GDM1 (cell line): ENCODE measurements around the gene ENPP6.

Source experiments
- DNase-seq: peaks from one replicate; lab custom pipeline; 2025; lab: John Stamatoyannopoulos, UW

ENPP6 gene

DNA sequence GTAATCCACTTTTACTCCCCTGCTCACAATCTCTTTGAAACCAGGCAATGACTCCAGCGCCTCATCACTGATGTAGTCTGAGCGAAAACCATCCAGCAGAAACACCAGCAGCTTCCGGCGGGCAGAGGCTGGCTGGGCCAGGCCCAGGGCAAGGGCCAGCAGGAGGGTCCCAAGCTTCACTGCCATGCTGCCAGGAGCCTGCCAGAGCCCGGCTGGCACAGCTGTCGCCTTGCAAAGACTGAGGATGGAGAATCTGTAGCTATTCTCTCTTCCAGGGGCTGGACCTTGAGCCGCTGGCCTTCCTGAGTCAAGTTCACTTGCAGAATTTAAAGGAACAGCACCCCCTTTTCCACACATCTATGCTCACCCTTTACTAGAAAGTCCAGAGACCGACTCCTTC is at the start of gene ENPP6:
ENPP6 (minus strand) TSS at position 240 of the 400 bp plus-strand sequence; CDS start at position 186, 54 bp downstream.
- DNase-seq = no peak

DNA sequence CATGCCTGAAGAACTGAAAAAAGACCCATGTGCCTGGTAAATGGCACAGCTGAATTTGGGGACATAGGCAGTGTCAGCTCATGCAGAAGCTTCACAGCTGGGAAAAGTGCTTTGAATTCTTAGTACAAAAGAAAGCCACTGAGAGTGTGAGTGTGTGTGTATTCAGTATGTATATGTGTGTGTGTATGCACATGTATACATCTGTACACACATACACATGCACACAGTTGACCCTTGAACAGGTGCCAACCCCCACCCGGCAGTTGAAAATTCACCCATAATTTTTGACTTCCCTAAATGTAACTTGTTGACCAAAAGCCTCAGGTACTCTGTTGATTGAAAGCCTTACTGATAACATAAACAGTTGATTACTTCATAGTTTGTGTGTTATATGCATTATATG is 49.5 kb upstream of the ENPP6 start:
- DNase-seq = no peak

DNA sequence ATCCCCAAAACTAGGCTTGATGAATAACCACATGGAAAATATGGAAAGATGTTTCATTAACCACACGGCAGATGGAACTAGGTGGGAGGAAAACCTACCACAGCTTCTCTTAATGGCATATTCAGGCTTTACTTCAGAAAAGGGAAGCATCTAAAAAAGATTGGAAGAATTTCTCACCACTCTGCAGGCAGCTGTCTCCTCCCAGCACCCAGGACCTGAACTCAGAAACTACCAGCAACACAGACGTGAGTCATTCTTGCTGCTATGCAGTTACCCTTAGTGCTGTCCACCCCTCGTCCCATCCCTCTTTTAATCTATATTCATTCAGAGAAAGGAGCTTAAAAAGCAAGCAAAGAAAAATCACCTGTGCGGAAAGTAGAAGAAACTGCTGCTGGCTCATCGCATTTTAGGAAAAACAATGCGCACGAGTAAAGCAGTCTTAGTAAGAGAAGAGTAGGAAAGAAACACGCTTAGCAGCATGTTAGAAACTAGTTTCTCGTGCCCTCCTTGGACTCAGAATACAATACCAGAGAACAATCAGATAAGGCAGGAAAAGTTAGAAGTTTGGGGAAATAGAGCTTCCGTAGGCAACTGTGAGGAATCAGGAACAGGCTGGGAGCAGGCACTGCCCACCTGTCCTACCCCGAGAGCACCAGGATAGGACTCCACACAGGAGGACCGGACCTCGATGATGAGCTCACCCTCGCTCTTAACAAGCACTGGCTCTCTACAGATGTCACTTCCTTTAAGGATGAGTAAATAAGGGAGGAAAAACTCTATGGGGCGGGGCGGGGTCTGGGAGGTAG is 48.1 kb upstream of the ENPP6 start:
- DNase-seq = no peak

DNA sequence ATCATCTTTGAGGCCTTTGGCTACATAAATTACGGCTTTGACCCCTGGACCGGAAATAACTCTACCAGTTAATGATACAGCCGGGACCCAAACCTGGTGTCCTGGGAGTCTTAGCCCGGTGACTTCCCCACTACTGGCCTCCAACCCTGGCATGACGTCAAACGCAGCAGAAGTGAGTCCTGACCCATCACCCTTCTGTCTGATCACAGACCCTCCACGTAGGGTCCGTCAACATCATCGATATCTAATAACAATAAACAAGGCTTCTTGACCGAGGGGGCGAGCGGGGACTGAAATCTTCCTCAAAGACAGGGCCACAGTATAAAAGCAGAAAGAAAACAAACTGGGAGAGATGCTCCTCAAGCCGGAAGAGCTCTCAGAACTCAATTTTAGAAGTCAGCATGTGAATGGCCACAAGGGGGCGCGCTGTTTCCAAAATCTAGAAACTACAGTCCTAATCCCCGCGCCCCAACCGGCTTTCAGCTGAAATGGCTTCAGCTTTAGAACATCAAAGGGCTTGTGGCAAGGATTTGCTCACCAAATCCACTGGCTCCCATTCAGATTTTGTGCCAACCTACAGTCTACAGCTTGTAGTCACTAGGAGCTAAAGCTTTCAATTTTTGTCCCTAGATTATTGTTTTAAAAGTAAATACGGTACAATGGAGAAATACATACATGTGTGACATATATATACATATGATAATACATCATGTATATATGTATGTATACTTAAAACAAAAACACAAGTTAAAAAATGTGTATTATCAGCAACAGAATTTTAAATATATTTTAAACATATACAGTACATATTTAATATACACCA is 46.4 kb upstream of the ENPP6 start:
- DNase-seq = peak; percentile 77

DNA sequence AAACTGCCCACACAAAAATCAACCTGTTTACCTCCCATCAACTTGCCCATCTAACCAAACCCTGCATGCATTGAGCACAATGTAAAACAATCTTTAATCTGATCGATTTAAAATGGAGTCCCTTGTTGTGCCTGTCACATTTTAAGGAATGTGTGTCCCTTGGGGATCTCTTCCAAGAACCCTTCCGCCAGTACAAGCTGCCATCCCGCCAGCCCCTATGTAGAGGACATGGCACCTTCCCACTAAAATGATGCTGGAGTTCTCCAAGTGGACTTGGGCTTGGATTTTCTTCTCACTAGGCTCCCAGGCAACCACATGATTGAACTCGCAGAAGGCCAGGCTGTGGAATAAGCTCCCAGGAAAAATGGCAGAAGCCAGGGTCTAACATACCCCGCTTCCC is 45.8 kb upstream of the ENPP6 start:
- no peak for DNase-seq

DNA sequence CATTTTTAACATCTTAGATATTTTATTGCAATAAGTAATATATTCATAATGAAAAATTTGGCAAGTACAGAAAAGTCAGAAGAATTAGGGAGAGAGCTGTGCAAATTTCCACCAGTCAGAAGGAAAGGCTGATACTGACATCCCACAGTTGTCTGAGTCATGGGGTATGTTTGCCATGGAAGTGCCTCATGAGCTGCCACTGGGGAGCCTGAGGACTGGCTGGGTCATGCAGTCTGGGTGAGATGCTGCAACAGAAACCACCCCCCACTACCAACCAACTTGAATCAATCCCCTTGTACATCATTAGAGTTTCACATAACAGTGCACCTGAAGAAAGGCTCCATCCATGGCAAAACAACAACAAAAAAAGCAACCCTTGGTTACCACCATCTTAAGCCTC is 45.2 kb upstream of the ENPP6 start:
- no peak for DNase-seq

DNA sequence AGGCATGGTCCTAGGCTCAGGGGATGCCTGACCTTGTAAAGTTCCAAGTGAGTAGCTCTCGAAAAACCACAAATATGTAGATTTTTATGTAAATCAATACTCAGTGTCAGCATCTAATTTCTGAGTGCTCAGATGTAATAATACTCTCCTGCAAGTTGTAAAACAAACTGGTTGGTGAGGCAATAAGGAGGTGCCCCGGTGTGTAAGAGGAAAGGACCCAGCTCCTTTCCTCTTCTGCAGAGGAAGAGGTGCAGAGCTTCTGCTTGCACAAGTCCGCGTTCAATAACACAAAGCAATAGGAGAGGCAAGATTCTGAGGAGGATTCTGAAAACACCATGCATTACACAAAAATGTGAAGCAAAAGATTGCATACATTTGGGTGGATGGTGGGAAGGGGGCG is 43.6 kb upstream of the ENPP6 start:
- no peak for DNase-seq

DNA sequence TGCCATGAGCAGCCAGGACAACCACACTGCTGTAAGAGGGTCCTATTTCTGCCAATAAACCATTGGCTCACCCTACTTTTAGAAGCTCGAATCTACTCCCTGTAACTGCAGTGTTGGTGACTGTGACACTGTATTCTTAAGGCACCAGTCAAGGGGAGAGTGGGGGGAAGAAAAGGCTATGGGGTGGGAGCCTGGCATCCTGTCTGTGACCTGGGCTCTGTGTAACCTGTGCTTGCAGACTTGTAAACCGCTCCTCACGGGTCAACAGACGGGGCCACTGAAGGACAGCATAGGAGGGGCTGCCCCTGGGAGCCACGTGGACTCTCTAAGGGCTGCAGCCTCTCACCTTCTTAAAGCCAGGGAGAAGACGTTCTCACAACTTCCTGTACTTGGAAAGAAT is 42.2 kb upstream of the ENPP6 start:
- DNase-seq = no peak

DNA sequence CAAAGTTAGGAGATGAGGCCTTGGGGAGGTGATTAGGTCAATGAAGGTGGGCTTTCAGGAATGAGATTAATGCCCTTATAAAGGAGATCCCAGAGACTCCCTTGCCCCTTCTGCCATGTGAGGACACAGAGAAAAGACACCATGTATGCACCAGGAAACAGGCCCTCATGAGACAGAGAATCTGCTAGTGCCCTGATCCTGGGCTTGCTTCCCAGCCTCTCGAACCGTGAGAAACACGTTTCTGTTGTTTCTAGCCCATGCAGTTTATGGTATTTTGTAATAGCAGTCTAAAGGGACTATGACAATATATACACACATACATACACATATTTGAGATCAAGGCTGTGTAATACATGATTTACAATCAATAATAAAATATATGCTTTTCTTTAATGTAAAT is 41.4 kb upstream of the ENPP6 start:
- DNase-seq = no peak

DNA sequence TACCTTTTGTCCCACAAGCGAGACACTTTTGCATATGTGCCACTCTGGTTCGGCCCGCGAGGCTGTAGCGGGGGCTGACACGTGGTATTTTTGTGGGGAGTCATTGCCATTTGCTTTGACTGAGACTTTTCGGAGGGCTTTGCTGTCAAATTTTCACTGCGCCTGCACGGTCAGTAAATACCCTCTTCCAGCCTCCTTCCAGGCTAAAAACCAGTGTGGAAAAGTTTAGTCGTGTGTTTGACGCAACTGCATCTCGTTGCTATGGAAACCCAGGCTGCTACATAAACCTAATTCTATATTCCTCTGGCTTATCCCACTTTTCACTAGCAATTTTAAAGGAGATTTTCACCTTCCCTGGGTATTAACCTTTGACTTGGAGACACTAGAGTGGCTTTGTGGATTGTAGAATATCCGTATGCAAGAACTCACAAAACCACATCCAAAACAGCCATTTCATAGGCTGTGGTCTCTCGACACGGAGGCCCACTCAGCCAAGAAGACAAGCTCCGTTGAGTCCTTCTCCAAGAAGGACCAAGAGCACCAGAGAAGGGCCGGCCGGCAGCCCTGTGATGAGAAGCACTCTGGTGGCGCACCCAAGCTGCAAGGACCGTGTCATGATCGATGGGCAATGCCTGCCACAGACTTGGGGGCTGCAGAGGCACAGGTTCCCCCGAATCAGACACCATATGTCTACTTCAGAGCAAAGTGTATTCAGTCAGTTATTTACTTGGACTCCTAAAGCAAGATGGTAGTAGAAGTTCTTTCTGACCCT is 38.4 kb upstream of the ENPP6 start:
- DNase-seq = no peak

DNA sequence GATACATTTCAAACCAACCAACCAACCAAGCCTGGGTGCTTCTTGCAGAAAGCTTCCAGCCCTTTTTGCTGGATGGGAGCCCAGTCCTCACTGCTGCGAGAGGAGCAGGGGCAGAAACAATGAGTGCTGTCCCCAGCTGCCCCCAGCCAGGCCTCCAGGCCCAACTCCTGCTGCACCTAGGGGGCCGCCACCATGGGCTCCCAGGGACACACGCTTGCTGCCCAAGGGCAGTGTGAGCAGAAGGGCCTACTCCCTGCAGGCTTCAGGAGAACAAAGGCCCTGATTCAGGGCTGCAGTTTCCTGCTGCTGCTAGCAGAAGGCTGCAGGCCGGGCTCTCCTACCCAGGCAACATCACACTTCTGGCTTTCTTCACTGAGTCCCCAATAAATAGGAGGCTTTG is 37.7 kb upstream of the ENPP6 start:
- DNase-seq = no peak

DNA sequence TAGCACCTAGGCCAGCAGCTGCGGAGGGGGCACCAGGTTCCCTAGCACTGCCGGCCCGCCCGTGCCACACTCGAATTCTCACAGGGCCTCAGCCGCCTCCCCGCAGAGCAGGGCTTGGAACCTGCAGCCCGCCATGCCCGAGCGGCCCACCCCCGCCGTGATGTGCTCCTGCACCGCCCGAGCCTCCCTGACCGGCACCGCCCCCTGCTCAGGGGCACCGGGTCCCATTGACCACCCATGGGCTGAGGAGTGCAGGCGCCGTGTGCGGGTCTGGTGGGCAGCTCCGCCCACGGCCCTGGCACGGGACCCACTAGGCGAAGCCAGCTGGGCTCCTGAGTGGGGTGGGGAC is 35.4 kb upstream of the ENPP6 start:
- no peak for DNase-seq

DNA sequence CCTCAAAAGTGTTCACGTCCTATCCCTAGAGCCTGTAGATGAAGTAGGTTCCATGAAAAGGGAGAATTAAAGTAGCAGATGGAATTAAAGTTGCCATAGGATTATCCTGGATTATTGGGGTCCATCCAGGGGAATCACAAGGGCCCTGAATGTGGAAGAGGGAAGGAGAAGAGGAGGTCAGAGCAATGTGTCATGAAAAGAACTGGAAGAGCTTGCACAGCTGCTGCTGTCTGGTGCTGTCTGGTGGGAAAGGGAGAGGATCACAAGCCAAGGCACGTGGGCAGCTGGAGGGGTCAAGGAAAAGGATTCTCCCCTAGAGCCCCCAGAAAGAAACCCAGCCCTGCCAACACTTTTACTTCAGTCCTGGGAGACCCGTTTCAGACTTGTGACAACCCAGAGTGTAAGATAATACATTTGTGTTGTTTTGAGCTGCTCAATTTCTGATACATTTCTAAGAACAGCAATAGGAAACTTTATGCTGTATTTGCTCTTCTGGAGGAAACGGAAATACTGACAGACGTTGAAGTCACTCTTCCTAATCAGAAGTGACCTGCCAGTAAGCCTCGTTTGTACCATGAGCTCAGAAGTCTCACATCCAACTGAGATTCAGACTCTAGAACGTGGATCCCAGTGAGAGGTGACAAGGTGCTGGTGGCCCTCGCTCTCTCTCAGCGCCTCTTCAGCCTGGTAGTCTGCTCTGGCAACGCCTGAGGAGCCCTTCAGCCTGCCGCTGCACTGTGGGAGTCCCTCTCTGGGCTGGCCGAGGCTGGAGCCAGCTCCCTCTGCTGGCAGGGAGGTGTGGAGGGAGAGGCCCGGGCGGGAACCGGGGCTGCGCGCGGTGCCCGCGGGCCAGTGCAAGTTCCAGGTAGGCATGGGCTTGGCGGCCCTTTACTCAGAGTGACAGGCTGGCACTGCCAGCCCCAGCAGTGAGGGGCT is 34.7 kb upstream of the ENPP6 start:
- DNase-seq = no peak

DNA sequence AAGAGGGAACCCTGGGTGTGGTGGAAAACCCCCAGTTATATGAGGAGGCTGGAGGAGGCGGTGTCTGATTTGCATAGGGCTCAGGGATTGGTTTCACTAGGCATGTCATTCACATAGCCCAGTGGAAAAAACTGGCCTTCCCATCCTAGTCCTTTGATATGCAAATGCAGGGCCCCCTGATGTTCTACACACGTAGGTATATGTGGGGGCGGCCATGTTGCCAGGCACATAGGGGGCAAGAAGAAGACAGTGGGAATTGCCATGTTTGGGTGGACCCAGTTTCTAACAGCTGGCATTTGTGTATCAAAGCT is 34.0 kb upstream of the ENPP6 start:
- no peak for DNase-seq

DNA sequence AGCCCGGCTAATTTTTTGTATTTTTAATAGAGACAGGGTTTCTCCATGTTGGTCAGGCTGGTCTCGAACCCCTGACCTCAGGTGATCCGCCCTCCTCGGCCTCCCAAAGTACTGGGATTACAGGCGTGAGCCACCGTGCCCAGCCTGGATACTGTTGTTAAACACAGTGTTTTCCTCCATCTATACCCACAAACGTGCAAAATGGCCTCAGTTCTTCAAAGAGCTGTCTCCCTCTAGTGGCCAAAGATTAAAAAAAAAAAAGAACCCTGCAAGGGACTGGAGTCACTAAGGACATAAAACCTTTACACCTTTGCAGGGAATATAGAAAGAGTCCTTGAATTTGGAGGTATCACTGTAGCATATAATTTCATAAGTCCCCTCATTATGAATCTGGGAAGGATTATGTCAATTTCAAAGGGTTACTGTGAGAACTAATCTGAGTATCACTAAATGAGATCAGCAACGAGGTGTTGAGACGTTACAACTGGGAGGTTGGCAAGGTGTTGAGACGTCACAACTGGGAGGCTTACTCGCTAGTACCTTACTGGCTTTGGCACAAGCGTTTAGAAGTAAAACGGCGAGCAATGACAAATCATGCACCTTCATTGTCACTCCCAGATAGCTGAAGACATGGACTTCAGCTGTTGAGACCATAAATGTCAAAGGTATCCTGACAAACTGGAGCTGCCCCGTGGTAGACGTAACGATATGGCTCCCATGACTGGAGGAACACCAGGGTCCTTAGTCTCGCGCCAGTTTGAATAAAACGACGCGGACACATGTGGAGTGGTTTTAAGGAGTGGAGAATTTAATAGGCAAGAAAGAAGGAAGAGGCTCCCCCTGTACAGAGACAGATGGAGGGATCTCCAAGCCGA is 33.4 kb upstream of the ENPP6 start:
- peak; percentile 10 for DNase-seq

DNA sequence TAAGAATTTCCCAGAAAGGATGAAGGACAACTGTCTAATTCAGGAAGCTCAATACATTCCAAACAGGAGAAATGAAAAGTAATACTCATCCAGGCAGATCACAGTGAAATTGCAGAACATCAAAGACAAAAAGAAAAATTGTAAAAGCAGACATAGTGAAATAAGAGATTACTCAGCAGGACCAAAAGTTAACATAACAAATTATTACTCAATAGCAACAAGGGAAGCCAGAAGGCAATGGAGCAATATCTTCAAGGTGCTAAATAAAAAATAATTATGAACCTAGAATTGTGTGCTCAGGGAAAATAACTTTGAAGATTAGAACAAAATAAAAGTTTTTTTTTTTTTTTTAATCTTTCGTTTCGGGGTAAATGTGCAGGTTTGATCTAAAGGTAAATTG is 30.5 kb upstream of the ENPP6 start:
- no peak for DNase-seq

DNA sequence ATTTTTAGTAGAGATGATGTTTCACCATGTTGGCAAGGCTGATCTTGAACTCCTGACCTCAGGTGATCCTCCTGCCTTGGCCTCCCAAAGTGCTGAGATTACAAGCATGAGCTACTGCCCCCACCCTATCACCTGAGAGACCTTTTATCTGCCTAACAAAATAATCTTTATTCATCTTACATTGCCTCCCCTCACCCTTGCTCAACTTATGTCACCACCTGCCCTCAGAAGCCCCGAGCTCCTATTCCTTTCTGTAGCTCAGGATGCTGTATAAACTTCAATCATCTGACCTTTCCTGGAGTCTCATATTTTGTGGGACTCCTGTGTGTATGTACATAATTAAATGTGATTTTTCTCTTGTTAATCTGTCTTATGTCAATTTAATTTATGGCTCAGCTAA is 29.7 kb upstream of the ENPP6 start:
- no peak for DNase-seq

DNA sequence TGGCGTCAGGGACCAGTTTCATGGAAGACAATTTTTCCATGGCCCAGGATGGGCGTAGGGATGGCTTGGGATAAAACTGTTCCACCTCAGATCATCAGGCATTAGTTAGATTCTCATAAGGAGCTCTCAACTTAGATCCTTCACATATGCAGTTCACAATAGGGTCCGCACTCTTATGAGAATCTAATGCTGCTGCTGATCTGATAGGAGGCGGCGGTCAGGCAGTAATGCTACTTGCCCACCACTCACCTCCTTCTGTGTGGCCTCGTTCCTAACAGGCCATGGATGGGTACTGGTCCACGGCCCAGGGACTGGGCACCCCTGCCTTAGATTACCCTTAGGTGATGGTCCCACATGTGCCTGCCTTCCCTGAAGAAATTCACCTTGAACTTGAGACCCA is 28.8 kb upstream of the ENPP6 start:
- DNase-seq = no peak

DNA sequence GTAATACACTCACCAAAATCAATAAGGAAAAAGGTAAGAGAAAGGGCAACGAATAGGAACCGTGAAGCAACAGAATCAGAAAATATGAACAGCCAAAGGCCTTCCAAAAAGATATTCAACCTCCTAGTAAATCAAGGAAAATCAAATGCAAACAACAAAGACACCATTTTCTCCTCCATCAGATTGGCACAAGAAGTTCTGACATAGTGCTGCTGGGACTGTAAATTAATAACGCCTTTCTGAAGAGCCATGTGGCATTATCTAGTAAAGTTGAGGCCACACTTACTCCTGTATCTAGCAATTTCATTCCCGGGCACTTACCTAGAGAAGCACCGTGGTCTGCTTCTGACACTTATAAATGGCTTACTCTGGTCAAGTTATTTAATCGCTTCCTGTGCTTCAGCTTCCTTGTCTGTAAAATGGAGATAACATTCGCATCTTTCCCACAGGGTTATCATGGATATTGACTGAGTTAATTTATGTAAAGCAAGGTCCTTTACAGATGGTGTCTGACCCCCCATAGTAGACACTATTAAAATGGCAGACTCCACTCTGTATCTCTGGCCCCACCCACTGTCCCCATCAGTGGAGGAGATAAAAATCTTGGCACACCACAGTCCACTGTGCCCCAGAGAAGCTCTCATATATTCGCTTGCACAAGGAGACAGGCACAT is 20.5 kb upstream of the ENPP6 start:
- DNase-seq = no peak

DNA sequence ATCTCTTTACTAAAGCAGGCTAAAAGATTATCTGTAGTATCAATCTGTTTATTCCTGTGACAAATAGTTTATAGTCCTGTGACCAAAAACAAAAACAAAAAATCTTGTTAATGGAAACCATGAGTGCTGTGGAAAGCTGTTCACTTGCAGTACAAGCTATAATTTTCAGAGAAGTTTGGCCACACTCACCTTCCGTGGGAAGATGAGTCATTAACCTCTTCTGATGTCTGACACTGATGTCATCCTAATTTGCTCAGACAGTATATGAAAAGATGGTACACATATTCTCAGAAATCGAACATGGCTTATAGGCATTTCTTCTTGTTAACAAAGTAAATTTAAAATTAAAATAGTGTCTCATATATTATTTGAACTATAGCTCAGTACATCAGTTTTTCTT is 19.9 kb upstream of the ENPP6 start:
- DNase-seq = no peak
